NCI-H2107 (cell line): ENCODE results near the gene INPP5F.
A peak's percentile ranks its signal among the peaks of the same experiment; 100 is the strongest.
"Not testable (repeated sequence)": the region's sequence is repeated elsewhere in the genome, so short reads cannot be mapped to it uniquely, and the experiment has no call there.

Source experiments
- DNase-seq: peaks from one replicate; lab custom pipeline; 2025; lab: John Stamatoyannopoulos, UW

Gene INPP5F

DNA sequence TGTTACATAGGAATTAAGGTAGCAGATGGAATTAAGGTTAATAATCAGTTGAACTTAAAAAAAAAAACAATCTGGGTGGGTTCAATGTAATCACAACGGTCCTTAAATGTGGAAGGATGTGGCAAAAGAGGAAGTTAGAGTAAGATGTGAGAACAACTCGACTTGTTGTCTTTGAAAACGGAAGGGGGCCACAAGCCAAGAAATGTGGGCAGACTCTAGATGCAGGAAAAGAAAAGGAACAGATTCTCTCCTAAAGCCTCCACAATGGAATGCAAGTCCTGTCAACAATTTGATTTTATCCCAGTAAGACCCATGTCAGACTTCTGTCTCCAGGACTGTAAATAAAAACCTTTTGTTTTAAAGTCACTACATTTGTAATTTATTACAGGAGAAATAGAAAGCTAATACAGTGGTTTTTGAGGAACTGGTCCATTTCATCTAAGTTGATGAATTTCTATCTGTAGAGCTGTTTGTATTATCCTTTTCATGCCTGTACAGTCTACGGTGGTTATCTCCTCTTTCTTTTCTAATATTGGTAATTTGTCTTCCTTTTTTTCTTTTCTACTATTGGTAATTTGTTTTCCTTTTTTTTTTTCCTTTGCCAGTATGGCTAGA, 138.2 kb downstream of the INPP5F start:
- no peak for DNase-seq

DNA sequence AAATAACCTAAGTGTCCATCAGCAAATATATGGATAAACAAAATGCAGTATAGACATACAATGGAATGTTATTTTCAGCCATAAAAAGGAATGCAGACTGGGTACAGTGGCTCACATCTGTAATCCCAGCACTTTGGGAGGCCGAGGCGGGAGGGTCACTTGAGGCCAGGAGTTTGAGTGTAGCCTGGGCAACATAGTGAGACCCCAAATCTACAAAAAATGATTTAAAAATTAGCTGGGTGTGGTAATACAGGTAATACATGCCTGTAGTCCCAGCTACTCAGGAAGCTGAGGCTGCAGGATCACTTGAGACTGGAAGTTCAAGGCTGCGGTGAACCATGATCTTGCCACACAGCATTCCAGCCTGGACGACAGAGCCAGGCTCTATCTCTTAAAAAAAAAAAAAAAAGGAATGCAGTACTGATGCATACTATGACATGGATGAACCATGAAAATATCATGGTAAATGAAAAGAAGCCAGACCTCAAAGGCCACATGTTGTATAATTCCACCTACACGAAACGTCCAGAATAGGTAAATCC, 139.9 kb downstream of the INPP5F start:
- no peak for DNase-seq

DNA sequence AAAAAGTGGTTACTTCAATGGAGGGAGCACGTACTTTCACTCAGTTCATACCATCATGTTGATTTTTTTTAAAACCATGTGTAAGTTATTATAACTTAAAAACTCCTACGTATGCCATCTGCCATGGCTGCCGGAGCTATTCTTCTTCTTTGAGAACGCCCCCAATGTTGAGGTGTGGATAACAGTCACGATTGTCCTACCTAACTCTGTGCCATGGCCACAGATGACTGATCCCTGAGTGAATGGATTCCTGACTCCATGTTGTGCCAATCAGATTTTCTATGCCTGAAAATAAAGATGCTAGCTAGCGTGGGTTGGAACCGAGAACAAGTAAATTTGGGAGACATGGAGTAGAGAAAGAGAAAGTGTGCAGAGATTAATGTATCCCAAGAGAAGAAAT, 141.5 kb downstream of the INPP5F start:
- DNase-seq: no peak

DNA sequence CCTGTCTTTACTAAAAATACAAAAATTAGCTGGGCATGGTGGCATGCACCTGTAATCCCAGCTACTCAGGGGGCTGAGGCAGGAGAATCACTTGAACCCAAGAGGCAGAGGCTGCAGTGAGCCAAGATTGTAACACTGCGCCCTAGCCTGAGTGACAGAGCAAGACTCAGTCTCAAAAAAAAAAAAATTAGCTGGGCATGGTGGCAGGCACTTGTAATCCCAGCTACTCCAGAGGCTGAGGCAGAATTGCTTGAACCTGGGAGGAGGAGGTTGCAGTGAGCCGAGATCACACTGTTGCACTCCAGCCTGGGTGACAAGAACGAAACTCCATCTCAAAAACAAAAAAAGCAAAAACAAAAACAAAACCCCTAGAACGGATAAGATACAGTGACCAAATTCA, 143.5 kb downstream of the INPP5F start:
- DNase-seq: not testable (repeated sequence)

DNA sequence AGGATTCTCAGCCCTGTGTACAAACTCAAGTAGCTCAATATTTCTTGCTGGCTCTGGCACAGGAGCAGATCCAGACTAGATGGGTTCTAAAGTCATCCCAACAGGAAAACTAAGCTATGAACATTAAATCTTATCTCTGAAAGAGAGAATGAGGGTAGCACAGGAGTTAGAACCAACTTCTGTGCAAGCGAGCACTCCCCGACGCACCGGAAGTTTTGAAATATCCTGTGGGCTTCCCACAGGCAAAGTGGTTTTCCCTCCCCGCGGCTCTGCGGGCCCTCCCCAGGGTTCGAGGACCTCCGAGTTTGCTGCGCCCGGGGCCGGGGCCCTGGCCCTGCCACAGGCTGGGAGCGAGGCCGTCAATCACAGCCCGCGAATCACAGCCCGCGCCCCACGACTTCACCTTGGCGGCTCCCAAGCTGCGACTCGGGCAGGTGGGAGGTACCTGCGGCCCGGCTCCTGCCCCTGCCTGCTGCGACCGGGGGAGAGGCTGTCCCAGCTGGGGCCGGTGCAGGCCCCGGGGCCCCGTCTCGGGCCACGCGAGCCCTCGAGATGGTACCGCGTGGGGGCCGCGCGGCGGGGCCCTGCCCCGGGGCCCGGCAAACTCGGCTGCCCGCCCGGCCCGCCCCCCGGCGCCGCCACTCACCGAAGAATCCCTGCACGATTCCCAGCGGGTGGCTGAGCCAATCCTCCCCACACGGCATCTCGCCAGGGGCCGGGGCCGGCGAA, 146.2 kb downstream of the INPP5F start:
- peak; percentile 11 for DNase-seq

DNA sequence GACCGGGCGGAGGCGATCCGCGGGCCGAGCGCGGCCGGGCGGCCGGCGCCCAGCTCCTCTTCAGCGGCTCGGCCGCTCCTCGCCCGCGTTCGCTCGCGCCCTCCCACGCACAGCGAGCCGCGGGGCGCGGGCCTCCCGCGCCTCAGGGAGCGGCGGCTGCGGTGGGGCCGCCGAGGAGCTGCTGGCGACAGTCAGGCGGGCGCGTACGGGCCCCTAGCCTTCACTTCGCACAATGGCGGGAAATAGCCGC, 146.7 kb downstream of the INPP5F start, which contains the start of gene MCMBP:
Gene MCMBP, minus strand, starts transcription at position 234 of the 250 bp plus-strand sequence. CDS start 259 bp downstream, outside the sequence.
- DNase-seq: no peak

DNA sequence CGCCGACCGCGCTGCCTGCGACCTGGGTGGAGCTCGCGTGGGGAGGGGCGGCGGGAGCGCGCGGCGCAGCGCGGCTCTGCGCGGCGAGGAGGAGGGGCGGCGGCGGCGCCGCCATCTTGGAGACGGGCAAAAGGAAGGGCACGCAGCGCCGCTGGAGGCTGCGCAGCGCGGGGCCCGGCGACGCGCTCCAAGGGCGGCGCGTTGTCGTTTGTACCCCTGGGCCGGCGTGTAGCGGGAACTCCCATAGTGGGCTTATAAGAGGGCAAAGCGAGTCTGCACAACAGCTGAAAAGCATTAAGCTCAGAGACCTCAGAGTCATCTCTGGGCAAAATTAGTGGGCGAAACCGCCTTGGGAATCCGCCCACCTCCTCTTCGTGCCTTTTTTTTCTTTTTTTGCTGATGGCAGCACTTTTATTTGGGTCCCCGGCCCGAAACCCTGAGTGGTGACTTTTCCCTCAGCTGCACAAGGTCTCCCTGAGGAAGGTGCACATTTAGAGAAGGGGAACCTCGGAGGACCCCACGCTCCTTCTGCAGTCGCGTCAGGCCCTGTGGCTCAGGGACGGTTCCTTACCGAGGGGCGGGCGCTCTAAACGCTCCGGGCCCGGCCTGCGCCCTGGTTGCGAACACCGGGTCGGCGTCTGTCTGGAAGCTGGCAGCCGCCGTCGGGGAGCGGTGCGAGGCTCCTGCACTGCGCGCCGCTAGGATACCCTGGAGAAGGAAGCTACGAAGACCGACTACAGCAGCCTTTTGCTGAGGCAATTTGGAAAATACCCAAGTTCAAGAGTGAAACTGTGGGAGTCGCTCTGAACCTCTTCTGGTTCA, 147.2 kb downstream of the INPP5F start:
- DNase-seq: peak; percentile 50

DNA sequence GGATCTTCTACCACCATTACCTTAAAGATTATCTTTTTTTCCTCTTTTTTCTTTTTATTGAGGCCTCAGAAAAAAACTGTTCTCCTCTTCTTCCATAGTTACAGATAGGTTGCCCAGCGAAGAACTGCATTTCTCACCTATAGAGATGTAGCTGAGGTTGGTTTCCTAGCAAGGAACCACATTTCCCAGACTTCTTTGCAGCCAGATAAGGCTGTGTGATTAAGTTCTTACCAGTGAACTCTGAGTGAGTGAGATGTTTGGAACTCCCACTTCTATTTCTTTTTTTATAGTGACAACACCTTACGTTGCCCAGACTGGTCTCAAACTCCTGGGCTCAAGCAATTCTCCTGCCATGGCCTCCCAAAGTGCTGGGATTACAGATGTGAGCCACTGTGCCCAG, 152.7 kb downstream of the INPP5F start:
- no peak for DNase-seq
